ENCODE data around the gene ASNS. TPM values are rescaled to one million over a fixed set of nuclear protein-coding genes. Genes with fewer than 3 reads are reported as not detected.
"Not testable (repeated sequence)": the region's sequence is repeated elsewhere in the genome, so short reads cannot be mapped to it uniquely, and the experiment has no call there.

The ASNS gene, protein sequence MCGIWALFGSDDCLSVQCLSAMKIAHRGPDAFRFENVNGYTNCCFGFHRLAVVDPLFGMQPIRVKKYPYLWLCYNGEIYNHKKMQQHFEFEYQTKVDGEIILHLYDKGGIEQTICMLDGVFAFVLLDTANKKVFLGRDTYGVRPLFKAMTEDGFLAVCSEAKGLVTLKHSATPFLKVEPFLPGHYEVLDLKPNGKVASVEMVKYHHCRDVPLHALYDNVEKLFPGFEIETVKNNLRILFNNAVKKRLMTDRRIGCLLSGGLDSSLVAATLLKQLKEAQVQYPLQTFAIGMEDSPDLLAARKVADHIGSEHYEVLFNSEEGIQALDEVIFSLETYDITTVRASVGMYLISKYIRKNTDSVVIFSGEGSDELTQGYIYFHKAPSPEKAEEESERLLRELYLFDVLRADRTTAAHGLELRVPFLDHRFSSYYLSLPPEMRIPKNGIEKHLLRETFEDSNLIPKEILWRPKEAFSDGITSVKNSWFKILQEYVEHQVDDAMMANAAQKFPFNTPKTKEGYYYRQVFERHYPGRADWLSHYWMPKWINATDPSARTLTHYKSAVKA
- total RNA-seq: 53.9 and 56.5 TPM in 2 replicates

DNA sequence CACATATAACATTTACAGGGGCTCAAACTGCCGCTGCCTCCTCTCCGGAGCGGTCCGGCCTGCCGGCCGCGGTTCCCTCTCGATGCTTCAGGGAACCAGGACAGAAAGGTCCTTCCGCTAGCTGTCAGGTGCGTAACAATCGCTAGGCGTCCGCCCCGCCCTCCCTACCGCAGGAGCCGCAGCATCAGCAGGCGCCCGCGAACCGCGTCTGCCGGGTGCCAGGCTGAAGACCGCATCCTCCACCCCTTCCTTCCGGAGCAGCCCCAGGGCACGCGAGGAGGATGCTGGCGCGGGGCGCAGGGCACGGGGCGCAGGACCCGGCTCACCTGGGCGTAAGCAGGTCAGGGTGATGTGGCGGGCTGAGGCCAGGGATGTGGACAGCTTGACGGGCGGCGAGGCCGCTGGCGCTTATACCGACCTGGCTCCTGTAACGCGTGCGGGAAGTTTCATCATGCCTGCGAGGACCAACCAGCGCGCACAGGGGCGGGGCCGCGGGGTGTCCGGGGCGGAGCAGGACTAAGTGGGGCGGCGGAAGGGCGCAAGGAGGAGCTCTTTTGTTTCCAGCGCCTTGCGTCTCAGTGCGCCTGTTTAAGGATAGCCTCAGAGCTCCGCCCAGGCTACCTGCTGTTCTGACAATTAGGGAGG is at the start of gene ASNS:
Gene ASNS (minus strand): TSS at position 384 of the 645 bp plus-strand sequence. CDS start 3,252 bp downstream, outside the sequence.
- intact Hi-C loops (cut with micrococcal nuclease): loop anchor here (1.0 to 5.0 kb wide), 7 partner anchors 55 to 1550 kb away; partner anchors contain the start of genes LMTK2, SDHAF3 and SLC25A13

DNA sequence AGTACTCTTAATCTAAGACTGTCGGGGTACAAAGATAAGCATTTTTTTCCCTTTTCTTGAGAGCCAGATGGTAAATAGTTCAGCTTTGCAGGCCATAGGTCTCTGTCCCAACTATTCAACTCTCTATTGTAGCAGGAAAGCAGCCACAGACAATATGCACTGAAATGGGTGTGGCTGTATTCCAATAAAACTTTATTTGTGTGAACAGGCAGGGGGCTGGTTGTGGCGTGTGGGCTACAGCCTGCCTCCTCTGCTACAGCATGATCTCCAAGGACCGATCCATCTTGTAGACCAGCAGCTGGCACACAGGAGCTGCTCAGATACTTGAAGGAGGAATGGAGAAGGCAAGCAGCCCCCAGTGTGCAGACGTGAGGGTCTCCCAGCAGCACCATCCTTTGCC is 49.0 kb upstream of the ASNS start:
- intact Hi-C loops (cut with micrococcal nuclease): not testable (repeated sequence)

DNA sequence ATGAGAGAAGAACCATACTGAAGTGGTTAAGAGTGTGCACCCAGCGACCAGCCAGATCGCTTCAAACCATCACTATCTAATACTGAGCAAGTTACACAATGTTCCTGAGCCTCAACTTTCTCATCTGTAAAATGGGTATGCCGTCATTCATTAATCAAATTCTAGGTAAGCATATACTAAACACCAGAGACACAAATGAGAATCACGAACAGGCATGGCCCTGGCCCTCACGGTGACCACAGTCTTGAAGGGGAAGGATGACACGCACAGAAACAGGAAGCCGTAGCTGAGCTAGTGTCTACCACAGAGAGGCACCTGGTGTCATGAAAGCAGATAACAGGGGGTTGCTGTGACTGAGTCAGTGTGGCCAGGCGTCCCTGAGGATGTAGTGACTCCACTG is 43.1 kb upstream of the ASNS start:
- intact Hi-C loops (cut with micrococcal nuclease): not testable (repeated sequence)

DNA sequence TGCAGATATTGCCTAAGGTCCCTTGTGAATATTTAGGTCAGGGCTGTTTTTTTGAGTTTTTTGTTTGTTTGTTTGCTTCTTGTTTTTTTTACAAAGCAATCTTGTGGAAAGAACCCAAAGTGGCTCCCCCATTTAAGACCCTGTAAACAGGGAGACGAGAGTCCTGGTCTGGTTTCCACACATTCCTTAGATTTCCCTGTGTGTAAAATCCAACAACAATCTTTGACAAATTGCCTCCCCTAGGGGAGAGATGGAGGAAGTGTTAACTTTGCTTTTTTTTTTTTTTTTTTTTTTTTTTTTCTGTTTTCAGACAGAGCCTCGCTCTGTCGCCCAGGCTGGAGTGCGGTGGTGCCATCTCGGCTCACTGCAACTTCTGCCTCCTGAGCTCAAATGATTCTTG is 40.1 kb upstream of the ASNS start:
- intact Hi-C loops (cut with micrococcal nuclease): not testable (repeated sequence)

DNA sequence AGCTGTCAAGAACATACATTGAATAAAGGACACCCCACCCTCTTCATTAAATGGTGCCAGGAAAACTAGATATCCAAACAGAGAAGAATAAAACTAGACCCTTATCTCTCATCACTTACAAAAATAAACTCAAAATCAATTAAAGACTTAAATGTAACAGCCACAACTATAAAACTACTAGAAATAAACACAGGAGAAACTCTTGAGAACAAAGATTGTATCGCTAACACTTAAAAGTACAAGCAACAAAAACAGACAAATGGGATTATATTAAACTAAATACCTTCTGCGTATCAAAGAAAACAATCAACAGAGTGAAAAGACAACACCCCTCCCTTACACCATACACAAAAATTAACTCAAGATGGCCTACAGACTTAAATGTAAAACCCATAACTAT is 24.7 kb upstream of the ASNS start:
- intact Hi-C loops (cut with micrococcal nuclease): not testable (repeated sequence)

DNA sequence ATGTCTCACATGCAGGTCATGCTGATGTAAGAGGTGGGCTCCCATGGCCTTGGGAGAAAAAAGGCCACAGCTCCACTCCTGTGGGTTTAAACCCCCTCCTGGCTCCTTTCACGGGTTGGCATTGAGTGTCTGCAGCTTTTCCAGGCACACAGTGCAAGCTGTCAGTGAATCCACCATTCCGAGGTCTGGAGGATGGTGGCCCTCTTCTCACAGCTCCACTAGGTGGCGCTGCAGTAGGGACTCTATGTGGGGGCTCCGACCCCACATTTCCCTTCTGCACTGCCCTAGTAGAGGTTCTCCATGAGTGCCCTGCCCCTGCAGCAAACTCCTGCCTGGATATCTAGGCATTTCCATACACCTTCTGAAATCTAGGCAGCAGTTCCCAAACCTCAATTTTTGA is 19.5 kb upstream of the ASNS start:
- intact Hi-C loops (cut with micrococcal nuclease): not testable (repeated sequence)

DNA sequence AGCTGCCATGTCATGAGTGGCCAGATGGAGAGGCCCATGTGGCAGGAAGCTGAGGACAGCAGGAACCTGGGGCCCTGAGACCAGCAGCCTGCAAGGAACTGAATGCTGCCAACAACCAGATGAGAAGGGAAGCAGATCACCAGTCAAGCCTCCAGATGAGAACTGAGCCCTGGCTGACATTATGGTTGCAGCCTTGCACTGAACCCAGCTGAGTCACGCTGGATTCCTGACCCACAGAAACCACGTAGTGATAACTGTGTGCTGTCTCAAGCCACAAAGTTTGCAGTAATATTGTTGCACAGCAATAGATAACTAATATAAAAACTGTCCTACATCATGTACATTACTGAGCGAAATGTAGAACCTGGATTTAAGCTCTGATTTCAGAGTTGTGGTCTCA is 7.3 kb upstream of the ASNS start:
- intact Hi-C loops (cut with micrococcal nuclease): not testable (repeated sequence)

DNA sequence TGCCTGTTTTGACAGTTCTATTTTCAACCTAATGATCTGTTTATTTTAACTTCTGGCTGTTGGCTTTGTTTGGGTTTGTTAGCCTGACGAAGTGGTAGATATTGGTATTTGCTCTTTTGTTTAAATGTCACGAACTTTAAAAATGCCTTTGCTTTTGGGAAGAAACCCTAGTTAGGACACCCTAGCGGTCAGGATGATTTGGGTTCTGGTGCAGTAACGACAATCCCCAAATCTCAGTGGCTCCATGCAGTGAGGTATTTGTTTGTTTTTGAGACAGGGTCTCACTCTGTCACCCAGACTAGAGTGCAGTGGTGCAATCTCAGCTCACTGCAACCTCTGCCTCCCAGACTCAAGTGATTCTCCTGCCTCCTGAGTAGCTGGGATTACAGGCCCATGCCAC is 2.7 kb upstream of the ASNS start:
- intact Hi-C loops (cut with micrococcal nuclease): loop anchor here (5.0 kb wide), 2 partner anchors 52 to 1553 kb away; partner anchors contain the start of gene SLC25A13

DNA sequence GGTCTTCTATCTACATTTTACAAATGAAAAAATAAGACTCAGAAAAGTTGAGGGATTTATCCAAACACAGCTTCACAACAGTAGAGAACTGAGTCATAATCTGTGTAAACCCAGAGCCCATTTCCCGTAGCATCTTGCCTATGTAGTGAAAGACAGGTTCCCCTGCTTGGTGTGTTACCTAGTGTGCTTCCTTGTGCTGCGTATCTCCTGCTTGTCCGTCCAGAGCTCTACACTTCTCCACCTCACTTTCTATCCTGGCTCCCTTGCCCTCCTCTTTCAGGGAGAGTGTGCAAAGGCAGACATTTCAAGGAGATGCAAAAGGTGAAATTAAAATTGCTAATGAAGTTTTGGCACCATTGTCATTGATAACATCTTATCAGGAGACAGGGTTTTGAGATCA is 1.4 kb upstream of the ASNS start:
- intact Hi-C loops (cut with micrococcal nuclease): loop anchor here (2.0 to 5.0 kb wide), 3 partner anchors 54 to 1551 kb away; partner anchors contain the start of genes LMTK2 and SLC25A13

DNA sequence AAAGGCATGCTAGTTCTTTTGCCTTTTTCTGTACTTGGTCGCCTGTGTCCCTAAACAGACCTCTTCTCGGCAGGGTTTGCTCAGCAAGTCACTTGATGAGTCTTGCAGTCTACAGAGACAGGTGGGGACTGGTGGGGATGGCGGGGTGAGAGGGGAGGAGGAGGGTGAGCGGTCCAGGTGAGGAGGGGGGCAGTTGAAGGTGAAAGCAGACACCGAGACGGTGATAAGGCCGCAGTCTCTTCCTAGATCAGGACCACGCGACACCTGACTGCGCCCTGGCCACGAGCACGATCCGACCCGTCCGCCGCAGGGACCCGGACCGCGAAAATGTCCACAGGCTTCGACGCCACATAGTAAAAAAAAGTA is 566 bp downstream of the ASNS start:
- intact Hi-C loops (cut with micrococcal nuclease): loop anchor here (1.0 to 5.0 kb wide), 7 partner anchors 56 to 1549 kb away; partner anchors contain the start of genes LMTK2, SDHAF3 and SLC25A13

DNA sequence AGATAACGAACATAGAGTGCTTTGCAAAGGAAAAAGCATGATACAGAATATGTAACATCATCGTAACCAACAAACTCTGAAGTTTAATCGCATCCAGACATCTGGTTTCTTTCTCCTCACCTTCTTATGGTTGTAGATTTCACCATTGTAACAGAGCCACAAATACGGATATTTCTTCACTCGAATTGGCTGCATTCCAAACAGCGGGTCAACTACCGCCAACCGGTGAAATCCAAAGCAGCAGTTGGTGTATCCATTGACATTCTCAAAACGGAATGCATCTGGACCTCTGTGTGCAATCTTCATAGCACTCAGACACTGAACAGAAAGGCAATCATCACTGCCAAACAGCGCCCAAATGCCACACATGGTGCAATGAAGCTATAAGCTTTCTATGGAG is 3.4 kb downstream of the ASNS start:
- intact Hi-C loops (cut with micrococcal nuclease): no loop called here

DNA sequence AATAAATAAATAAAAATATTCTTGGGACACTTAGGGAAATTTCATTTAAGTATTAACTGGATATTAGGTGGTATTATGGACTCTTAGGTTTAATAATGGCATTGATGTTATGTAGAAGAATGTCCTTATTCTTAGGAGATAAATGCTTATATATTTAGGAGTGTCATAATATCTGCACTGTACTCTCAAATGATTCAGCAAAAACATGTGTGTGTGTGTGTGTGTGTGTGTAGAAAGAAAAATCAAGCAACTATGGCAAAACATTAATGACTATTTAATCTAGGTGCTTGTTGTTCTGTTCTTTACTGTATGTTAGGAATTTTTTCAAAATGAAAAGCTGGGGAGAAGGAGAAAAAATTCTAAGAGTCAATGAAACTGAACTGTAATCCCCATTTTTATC is 3.9 kb downstream of the ASNS start:
- intact Hi-C loops (cut with micrococcal nuclease): no loop called here

DNA sequence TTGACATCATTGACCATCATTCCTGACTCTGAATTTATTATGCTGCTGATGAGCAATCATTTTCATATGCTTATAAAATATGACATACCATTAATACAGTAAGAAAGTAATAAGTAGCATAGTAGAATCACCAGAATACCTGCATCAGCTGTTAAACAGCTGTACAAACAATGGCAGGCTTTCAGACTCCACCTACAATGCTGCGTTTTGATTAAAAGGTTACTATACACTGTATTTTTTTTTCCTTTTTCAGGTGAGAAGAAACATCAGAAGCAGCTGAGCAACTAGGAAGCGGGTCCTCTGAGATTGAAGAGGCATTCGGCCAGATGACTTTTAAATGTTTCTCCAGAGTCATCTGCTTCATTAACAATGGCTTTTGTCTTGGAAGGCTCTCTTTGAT is 7.1 kb downstream of the ASNS start:
- intact Hi-C loops (cut with micrococcal nuclease): no loop called here

DNA sequence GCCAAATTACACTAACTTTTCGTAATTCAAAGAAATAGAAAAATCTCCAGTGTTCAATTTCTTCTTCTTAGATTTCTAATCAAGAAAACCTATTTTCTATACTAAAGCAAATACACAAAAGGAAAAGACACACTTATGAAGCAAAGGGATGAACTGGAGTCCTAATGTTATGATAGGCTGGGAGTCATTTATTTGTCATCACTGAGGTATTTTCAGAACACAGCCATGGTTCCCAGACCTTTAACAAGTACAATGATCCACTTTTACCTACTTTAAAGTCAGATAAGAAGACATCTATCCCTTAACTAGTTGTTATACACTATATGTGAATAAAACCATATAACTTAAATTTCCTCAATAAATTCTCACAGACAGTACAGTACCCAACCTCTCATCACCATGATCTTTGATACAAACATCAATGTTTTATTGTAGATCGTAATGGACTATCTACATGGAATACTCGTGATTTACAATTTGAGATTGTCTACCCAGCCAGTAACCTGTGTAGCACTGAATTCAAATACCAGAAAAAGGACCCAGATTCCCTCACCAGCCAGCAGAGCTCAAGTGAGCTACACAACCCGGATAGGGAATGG is 12.5 kb downstream of the ASNS start:
- intact Hi-C loops (cut with micrococcal nuclease): no loop called here

DNA sequence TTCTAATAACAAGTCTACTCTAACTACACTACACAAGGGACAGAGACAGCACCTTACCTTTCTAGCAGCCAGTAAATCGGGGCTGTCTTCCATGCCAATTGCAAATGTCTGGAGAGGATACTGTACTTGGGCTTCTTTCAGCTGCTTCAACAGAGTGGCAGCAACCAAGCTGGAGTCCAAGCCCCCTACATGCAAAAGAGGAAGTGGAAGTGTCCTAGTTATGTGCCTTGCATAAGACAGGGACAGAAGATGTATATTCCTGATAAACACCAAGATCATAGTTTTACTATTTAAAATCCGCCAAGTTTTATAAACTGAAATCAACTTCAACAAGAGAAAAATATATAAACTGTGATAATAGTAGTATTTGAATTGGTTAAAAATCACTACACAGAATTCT is 14.0 kb downstream of the ASNS start:
- intact Hi-C loops (cut with micrococcal nuclease): no loop called here

DNA sequence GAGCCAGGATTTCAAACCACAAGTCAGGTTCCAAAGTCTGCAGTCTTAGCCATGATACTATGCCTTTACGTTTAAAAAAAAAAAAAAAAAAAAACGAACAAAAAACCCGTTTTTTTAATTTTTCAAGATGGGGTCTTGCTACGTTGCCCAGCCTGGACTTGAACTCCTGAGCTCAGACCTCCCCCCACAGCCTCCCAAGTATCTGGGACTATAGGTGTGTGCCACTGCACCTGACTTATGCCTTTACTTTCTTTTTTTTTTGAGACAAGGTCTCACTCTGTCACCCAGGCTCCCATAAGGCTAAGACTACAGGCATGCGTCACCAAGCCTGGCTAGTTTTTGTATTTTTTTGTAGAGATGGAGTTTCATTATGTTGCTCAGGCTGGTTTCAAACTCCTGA is 14.7 kb downstream of the ASNS start:
- intact Hi-C loops (cut with micrococcal nuclease): no loop called here

DNA sequence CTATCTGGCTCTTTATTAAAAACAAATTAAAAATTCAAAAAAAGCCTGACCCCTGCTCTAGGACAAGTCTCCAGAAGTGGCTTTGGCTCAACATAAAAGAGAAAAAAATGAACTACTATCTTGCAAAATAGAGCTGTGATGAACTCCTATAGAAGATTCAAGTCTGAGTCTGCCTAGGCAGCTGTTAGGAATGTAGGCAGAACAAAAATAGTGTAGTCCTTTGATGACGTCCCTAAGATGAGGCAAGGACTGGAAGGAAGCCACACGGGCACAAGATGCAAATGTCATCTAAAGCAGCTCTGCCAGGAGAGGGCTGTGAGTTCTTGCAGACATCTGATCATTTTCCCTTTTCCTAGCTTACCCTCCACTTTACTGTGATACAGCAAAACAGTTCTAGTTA is 20.5 kb downstream of the ASNS start:
- intact Hi-C loops (cut with micrococcal nuclease): no loop called here

DNA sequence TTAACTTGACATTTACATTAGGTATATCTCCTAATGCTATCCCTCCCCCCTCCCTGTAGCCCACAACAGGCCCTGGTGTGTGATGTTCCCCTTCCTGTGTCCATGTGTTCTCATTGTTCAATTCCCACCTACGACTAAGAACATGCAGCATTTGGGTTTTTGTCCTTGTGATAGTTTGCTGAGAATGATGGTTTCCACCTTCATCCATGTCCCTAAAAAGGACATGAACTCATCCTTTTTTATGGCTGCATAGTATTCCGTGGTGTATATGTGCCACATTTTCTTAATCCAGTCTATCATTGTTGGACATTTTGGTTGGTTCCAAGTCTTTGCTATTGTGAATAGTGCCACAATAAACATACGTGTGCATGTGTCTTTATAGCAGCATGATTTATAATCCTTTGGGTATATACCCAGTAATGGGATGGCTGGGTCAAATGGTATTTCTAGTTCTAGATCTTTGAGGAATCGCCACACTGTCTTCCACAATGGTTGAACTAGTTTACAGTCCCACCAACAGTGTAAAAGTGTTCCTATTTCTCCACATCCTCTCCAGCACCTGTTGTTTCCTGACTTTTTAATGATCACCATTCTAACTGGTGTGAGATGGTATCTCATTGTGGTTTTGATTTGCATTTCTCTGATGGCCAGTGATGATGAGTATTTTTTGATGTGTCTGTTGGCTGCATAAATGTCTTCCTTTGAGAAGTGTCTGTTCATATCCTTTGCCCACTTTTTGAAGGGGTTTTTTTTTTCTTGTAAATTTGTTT is 21.8 kb downstream of the ASNS start:
- intact Hi-C loops (cut with micrococcal nuclease): not testable (repeated sequence)

DNA sequence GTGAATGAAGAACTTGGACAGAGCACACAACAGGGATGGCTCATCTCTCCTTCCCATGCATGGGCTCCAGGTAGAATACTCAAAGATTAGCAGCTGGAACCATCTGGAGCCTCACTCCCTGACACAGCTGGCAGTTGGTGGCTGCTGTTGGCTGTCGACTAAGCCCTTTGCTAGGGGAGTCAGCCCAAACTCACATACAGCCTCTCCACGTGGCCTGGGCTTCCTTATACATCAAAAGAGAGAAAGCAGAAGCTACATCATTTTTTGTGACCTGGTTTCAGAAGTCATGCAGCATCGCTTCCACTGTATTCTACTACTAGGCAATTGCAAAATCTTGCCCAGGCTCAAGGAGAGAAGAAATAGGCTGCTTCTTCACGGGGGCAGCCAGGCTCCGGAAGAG is 24.4 kb downstream of the ASNS start:
- intact Hi-C loops (cut with micrococcal nuclease): no loop called here

DNA sequence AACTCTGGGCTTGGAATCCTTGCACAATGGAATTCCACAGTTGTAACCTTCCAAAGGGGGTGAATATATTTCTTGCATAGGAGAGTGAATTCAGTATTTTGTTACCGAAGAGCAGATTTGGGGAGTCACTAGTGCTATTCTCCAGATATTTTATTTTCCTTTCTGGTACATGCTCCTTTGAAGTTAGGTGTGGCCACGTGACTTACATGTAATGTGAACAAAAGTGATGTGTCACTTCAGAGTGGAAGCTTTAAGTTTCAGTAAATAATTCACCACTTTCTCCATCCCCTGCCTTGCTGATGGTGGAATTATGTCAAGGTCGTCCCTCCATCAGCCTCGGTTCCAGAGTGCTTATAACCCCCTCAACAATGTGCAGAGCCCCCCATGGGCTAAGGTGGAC is 25.3 kb downstream of the ASNS start:
- intact Hi-C loops (cut with micrococcal nuclease): no loop called here

DNA sequence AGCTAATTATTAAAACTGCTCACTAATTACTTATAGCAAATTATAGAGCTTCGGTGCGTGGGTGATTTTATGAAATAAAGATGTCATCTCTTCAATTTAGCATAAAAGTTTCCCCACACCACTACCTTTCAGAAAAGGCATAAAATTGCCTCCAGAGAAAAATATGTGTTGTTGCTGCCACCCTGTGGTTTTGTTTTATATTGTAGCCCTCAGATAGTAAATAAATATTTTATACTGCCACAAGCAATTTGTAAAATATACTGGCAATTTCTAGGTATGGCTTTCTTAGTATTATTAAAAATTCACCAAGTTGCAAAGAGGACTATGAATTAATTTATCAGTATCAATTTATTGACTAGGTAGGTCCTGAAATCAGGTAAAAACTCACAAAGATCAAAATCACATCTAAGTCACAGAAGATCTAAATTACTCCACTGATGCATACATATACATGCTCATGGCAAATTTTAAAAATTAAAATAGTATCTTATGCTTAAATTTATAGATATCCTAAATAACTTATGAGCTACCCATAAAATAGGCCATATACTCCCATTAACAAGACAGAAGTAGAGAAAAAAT is 26.5 kb downstream of the ASNS start:
- intact Hi-C loops (cut with micrococcal nuclease): no loop called here
